Measurements from ENCODE around the gene SLC39A6.

DNA sequence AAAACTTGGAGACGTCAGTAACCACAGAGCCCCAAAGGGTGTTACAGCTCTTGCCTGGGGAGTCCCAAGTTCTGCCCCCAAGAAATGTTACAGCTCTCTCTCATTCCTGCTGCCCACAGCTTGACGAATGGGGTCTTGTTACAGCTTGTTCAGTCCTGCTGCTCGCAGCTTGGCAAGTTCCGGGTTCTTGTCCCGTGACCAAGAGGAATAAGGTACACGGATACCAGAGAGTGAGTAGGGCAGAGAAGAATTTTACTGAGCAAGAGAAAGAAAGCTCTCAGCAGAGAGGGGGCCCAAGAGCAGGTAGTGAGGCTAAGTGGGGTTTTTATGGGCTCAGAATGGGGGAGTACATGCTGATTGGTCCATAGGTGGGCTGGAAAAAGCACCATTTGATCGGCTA lies 27.2 kb downstream of the SLC39A6 start:
- TF ChIP-seq, protein P1, sequence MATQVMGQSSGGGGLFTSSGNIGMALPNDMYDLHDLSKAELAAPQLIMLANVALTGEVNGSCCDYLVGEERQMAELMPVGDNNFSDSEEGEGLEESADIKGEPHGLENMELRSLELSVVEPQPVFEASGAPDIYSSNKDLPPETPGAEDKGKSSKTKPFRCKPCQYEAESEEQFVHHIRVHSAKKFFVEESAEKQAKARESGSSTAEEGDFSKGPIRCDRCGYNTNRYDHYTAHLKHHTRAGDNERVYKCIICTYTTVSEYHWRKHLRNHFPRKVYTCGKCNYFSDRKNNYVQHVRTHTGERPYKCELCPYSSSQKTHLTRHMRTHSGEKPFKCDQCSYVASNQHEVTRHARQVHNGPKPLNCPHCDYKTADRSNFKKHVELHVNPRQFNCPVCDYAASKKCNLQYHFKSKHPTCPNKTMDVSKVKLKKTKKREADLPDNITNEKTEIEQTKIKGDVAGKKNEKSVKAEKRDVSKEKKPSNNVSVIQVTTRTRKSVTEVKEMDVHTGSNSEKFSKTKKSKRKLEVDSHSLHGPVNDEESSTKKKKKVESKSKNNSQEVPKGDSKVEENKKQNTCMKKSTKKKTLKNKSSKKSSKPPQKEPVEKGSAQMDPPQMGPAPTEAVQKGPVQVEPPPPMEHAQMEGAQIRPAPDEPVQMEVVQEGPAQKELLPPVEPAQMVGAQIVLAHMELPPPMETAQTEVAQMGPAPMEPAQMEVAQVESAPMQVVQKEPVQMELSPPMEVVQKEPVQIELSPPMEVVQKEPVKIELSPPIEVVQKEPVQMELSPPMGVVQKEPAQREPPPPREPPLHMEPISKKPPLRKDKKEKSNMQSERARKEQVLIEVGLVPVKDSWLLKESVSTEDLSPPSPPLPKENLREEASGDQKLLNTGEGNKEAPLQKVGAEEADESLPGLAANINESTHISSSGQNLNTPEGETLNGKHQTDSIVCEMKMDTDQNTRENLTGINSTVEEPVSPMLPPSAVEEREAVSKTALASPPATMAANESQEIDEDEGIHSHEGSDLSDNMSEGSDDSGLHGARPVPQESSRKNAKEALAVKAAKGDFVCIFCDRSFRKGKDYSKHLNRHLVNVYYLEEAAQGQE (IDR thresholded peaks at IDR 0.05; ENCODE audit: low read depth): no peak
- no peak for TF ChIP-seq POLR2AphosphoS5 (IDR thresholded peaks at IDR 0.05; ENCODE audit: low read depth, low read length)

Data from HCT116 (cell line).